ENCODE results near the gene IRX6.

- TF ChIP-seq TEAD4 (CRISPR knock-in tag; IDR thresholded peaks at IDR 0.05) (no peak), CTCF (IDR thresholded peaks at IDR 0.05) (no peak), ELF4 (CRISPR knock-in tag; IDR thresholded peaks at IDR 0.05; ENCODE audit: low read depth) (no peak), ZNF219 (CRISPR knock-in tag; IDR thresholded peaks at IDR 0.05; ENCODE audit: borderline replicate concordance) (no peak), ZNF232 (CRISPR knock-in tag; IDR thresholded peaks at IDR 0.05) (no peak), CREB1 (CRISPR knock-in tag; IDR thresholded peaks at IDR 0.05) (no peak), AFF4 (CRISPR knock-in tag; IDR thresholded peaks at IDR 0.05; ENCODE audit: borderline replicate concordance) (no peak), ZNF263 (CRISPR knock-in tag; IDR thresholded peaks at IDR 0.05; ENCODE audit: low read depth) (no peak), NFYB (CRISPR knock-in tag; conservative IDR thresholded peaks at IDR 0.05; ENCODE audit: low read depth) (no peak), GABPB1 (CRISPR knock-in tag; IDR thresholded peaks at IDR 0.05) (no peak), NR2C2 (CRISPR knock-in tag; IDR thresholded peaks at IDR 0.05) (no peak)
- TF ChIP-seq, protein P1, sequence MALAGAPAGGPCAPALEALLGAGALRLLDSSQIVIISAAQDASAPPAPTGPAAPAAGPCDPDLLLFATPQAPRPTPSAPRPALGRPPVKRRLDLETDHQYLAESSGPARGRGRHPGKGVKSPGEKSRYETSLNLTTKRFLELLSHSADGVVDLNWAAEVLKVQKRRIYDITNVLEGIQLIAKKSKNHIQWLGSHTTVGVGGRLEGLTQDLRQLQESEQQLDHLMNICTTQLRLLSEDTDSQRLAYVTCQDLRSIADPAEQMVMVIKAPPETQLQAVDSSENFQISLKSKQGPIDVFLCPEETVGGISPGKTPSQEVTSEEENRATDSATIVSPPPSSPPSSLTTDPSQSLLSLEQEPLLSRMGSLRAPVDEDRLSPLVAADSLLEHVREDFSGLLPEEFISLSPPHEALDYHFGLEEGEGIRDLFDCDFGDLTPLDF (CRISPR knock-in tag; IDR thresholded peaks at IDR 0.05) = no peak
- TF ChIP-seq, protein P2, sequence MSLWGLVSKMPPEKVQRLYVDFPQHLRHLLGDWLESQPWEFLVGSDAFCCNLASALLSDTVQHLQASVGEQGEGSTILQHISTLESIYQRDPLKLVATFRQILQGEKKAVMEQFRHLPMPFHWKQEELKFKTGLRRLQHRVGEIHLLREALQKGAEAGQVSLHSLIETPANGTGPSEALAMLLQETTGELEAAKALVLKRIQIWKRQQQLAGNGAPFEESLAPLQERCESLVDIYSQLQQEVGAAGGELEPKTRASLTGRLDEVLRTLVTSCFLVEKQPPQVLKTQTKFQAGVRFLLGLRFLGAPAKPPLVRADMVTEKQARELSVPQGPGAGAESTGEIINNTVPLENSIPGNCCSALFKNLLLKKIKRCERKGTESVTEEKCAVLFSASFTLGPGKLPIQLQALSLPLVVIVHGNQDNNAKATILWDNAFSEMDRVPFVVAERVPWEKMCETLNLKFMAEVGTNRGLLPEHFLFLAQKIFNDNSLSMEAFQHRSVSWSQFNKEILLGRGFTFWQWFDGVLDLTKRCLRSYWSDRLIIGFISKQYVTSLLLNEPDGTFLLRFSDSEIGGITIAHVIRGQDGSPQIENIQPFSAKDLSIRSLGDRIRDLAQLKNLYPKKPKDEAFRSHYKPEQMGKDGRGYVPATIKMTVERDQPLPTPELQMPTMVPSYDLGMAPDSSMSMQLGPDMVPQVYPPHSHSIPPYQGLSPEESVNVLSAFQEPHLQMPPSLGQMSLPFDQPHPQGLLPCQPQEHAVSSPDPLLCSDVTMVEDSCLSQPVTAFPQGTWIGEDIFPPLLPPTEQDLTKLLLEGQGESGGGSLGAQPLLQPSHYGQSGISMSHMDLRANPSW (CRISPR knock-in tag; conservative IDR thresholded peaks at IDR 0.05; ENCODE audit: low read depth) = no peak
Measured at GRCh38 chr16:55329791-55330428, 5.9 kb downstream of the IRX6 start.

Measured in WTC11 (cell line).